ENCODE results near the gene FAM3A. TPM values are rescaled to one million over a fixed set of nuclear protein-coding genes. Genes with fewer than 3 reads are reported as not detected.

Gene FAM3A
- total and polyA plus RNA-seq, 3 donors from 2014 or later: 24.0 to 41.1 (median 24.7) TPM

- H3K9me3 ChIP-seq: no peaks in the 10 kb centered on the region
- no peak for DNase-seq
- H3K4me3 ChIP-seq: no peak overlapping the region
- no peak for TF ChIP-seq CTCF (IDR thresholded peaks at IDR 0.05)
- TF ChIP-seq POLR2A (IDR thresholded peaks at IDR 0.05): no peak
- intact Hi-C loops (cut with DNase I; ENCODE audit: low total_unique reads): no loop called here
- no peaks in the 10 kb centered on the region for H3K27me3 ChIP-seq
- no peaks in the 10 kb centered on the region for H3K36me3 ChIP-seq (ENCODE audit: low read depth, missing control alignments)
- H3K27ac ChIP-seq: no peak overlapping the region
- H3K4me1 ChIP-seq: peaks cover 11% of the 10 kb centered on the region
- WGBS, 2 donors: 94 to 98% methylated on average over 10 to 13 of the region's 16 CpGs
Measured at GRCh38 chrX:154512879-154513553, 3.0 kb downstream of the FAM3A start.

GRCh38 chrX:154511761-154512160, 4.3 kb downstream of the FAM3A start:
- no peak overlapping the region for H3K27ac ChIP-seq
- 53 to 58% methylated on average over 5 to 12 of the region's 12 CpGs for WGBS, 2 donors
- intact Hi-C loops (cut with DNase I; ENCODE audit: low total_unique reads): no loop called here

GRCh38 chrX:154509455-154509854, 6.6 kb downstream of the FAM3A start:
- Histone ChIP-seq H3K9me3 (no peaks in the 10 kb centered on the region), H3K27ac (no peak overlapping the region), H3K36me3 (ENCODE audit: low read depth, missing control alignments) (no peaks in the 10 kb centered on the region), H3K4me1 (no peaks in the 10 kb centered on the region), H3K27me3 (no peaks in the 10 kb centered on the region), H3K4me3 (no peak overlapping the region)
- 96 to 100% methylated on average over 2 to 5 of the region's 5 CpGs for WGBS, 2 donors
- TF ChIP-seq POLR2A (IDR thresholded peaks at IDR 0.05) (no peak), CTCF (IDR thresholded peaks at IDR 0.05) (no peak)
- intact Hi-C loops (cut with DNase I; ENCODE audit: low total_unique reads): no loop called here
- DNase-seq: no peak

More at GRCh38 chrX:154511761-154512160, 4.3 kb downstream of the FAM3A start:
- TF ChIP-seq CTCF (IDR thresholded peaks at IDR 0.05) (no peak), POLR2A (IDR thresholded peaks at IDR 0.05) (no peak)
- no peak overlapping the region for H3K4me3 ChIP-seq
- H3K9me3 ChIP-seq: no peaks in the 10 kb centered on the region
- H3K36me3 ChIP-seq (ENCODE audit: low read depth, missing control alignments): no peaks in the 10 kb centered on the region
- H3K4me1 ChIP-seq: no peaks in the 10 kb centered on the region
- H3K27me3 ChIP-seq: no peaks in the 10 kb centered on the region
- DNase-seq: no peak

GRCh38 chrX:154508384-154508745, 7.7 kb downstream of the FAM3A start:
- Histone ChIP-seq H3K36me3 (ENCODE audit: low read depth, missing control alignments) (no peaks in the 10 kb centered on the region), H3K4me1 (no peaks in the 10 kb centered on the region), H3K9me3 (no peaks in the 10 kb centered on the region), H3K27ac (no peak overlapping the region), H3K4me3 (no peak overlapping the region), H3K27me3 (no peaks in the 10 kb centered on the region)
- no peak for DNase-seq
- intact Hi-C loops (cut with DNase I; ENCODE audit: low total_unique reads): no loop called here
- TF ChIP-seq POLR2A (IDR thresholded peaks at IDR 0.05): no peak
- no peak for TF ChIP-seq CTCF (IDR thresholded peaks at IDR 0.05)
- WGBS, 2 donors: 67 to 83% methylated on average over 1 to 7 of the region's 13 CpGs

Measured in testis (tissue), 3 donors.